NCI-H2029 treated with DMSO at 0.1 percent for 48 hours (cell line): Measurements from ENCODE around the gene VPS8.

ENCODE experiments used
- DNase-seq: peaks from one replicate; lab custom pipeline; 2025; lab: John Stamatoyannopoulos, UW

Gene VPS8

GRCh38 chr3:185058796-185059195 lies 246.8 kb downstream of the VPS8 start:
- no peak for DNase-seq

- DNase-seq = no peak
These were observed 247.8 kb downstream of the VPS8 start for GRCh38 chr3:185059766-185060165.

GRCh38 chr3:185060655-185061054 lies 248.7 kb downstream of the VPS8 start:
- no peak for DNase-seq

GRCh38 chr3:185062191-185062590 lies 250.2 kb downstream of the VPS8 start:
- DNase-seq = no peak

GRCh38 chr3:185063431-185063830 lies 251.5 kb downstream of the VPS8 start:
- DNase-seq = no peak

GRCh38 chr3:185065059-185065458 lies 253.1 kb downstream of the VPS8 start:
- no peak for DNase-seq

- DNase-seq = no peak
These were observed 254.3 kb downstream of the VPS8 start for GRCh38 chr3:185066251-185066650.

GRCh38 chr3:185067173-185067572 lies 255.2 kb downstream of the VPS8 start:
- no peak for DNase-seq

- no peak for DNase-seq
These were observed 257.4 kb downstream of the VPS8 start for GRCh38 chr3:185069037-185070030.

GRCh38 chr3:185070491-185071286 lies 258.7 kb downstream of the VPS8 start:
- DNase-seq = no peak

- no peak for DNase-seq
These were observed 259.4 kb downstream of the VPS8 start for GRCh38 chr3:185071287-185071800.

GRCh38 chr3:185075547-185075946 lies 263.6 kb downstream of the VPS8 start:
- DNase-seq = no peak

GRCh38 chr3:185076219-185076618 lies 264.3 kb downstream of the VPS8 start:
- no peak for DNase-seq

- no peak for DNase-seq
These were observed 267.7 kb downstream of the VPS8 start for GRCh38 chr3:185079625-185080024.

GRCh38 chr3:185081521-185081920 lies 269.6 kb downstream of the VPS8 start:
- no peak for DNase-seq

- no peak for DNase-seq
These were observed 270.2 kb downstream of the VPS8 start for GRCh38 chr3:185082149-185082548.

GRCh38 chr3:185082829-185083228 lies 270.9 kb downstream of the VPS8 start:
- no peak for DNase-seq

GRCh38 chr3:185084402-185084801 lies 272.4 kb downstream of the VPS8 start:
- no peak for DNase-seq

GRCh38 chr3:185084901-185085300 lies 272.9 kb downstream of the VPS8 start:
- DNase-seq = no peak

GRCh38 chr3:185087419-185087818 lies 275.5 kb downstream of the VPS8 start:
- DNase-seq = no peak

GRCh38 chr3:185089343-185089742 lies 277.4 kb downstream of the VPS8 start:
- DNase-seq = no peak

GRCh38 chr3:185089751-185090150 lies 277.8 kb downstream of the VPS8 start:
- no peak for DNase-seq

- no peak for DNase-seq
These were observed 278.8 kb downstream of the VPS8 start for GRCh38 chr3:185090811-185091210.
